ENCODE results near the gene EFHD1.

DNA sequence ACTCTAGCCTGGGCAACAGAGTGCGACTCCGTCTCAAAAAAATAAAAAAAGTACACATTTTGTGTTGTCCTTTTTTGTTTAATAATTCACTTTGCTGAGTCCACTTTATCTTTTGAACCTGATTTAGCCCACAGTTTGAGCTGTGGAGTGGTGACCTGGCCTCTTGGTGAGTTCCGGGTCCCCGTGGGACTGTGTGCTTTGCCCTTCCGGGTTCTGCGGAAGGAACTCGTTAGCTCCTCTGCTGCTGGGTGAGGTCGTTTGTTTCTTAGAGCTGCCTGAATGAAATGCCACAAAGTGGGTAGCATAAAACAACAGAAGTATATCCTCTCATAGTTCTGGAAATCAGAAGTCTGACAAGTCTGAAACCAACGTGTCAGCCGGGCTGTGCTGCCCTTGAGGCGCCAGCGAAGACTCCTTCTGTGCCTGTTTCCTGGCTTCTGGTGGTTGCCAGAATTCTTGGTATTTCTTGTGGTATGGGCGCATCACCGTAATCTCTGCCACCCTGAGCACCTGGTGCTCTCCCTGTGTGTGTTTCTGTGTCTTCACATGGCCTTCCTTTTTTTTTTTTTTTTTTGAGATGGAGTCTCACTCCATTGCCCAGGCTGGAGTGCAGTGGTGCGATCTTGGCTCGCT lies 3.5 kb downstream of the EFHD1 start:
- TF ChIP-seq, protein P1, sequence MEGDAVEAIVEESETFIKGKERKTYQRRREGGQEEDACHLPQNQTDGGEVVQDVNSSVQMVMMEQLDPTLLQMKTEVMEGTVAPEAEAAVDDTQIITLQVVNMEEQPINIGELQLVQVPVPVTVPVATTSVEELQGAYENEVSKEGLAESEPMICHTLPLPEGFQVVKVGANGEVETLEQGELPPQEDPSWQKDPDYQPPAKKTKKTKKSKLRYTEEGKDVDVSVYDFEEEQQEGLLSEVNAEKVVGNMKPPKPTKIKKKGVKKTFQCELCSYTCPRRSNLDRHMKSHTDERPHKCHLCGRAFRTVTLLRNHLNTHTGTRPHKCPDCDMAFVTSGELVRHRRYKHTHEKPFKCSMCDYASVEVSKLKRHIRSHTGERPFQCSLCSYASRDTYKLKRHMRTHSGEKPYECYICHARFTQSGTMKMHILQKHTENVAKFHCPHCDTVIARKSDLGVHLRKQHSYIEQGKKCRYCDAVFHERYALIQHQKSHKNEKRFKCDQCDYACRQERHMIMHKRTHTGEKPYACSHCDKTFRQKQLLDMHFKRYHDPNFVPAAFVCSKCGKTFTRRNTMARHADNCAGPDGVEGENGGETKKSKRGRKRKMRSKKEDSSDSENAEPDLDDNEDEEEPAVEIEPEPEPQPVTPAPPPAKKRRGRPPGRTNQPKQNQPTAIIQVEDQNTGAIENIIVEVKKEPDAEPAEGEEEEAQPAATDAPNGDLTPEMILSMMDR (conservative IDR thresholded peaks at IDR 0.05; ENCODE audit: low read depth, low read length), result no peak
- TF ChIP-seq EZH2 (IDR thresholded peaks at IDR 0.05; ENCODE audit: borderline replicate concordance, low read depth, low read length, poor library complexity, severe bottlenecking), result no peak
